ENCODE data around the gene TEX9.
"Not testable (repeated sequence)": the region's sequence is repeated elsewhere in the genome, so short reads cannot be mapped to it uniquely, and the experiment has no call there.

TEX9 gene

GRCh38 chr15:56365075-56365711, at the start of gene TEX9:
Gene TEX9, plus strand, starts transcription at chr15:56365426. Its CDS starts 25 bp downstream, at chr15:56365451.
- peak; percentile 48 to 79 for DNase-seq (ENCODE audit: low read depth in 2 of 2)

DNA sequence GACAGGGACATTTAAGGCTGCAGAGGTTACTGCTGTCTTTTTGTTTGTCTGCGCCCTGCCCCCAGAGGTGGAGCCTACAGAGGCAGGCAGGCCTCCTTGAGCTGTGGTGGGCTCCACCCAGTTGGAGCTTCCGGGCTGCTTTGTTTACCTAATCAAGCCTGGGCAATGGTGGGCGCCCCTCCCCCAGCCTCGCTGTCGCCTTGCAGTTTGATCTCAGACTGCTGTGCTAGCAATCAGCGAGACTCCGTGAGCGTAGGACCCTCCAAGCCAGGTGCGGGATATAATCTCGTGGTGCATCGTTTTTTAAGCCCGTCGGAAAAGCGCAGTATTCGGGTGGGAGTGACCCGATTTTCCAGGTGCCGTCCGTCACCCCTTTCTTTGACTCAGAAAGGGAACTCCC, 48.7 kb upstream of the TEX9 start:
- not testable (repeated sequence) for DNase-seq (ENCODE audit: low read depth in 2 of 2)

- DNase-seq (ENCODE audit: low read depth in 2 of 2), result no peak
These were observed 44.9 kb upstream of the TEX9 start for GRCh38 chr15:56320316-56320715.

DNA sequence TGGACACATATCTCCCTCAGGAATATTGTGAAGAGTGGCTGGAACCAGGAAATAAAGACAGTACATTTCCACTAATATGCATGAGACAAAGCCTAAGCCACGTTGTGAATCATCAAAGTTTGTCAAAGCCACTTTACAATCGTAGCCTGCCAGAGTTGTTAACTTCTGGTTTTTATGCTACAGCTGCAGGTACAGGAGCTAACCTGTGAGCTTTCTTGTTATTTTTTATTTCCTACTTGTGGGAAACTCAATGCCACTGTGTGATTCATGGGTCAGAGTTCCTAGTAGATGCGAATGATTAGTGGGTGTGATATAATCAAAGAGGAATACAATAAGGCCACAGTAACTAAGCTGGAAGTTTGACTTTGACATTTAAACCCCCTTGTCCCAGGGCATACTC, 44.4 kb upstream of the TEX9 start:
- DNase-seq (ENCODE audit: low read depth in 2 of 2), result no peak

- no peak for DNase-seq (ENCODE audit: low read depth in 2 of 2)
These were observed 42.8 kb upstream of the TEX9 start for GRCh38 chr15:56322444-56322843.

DNA sequence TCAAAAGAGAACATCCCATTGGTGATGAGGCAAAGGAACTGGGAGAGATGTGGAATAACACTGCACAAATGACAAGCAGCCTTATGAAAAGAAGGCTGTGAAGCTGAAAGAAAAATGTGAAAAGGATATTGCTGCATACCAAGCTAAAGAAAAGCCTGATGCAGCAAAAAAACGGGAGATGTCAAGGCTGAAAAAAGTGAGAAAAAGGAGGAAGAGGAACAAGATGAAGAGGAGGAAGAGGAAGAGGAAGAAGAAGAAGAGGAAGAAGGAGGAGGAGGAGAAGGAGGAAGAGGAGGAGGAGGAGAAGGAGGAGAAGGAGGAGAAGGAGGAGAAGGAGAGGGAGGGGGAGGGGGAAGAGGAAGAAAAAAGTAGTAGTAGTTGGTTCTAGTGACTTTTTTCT, 41.8 kb upstream of the TEX9 start:
- DNase-seq (ENCODE audit: low read depth in 2 of 2), result no peak

- DNase-seq (ENCODE audit: low read depth in 2 of 2), result no peak
These were observed 40.0 kb upstream of the TEX9 start for GRCh38 chr15:56325186-56325585.

GRCh38 chr15:56327721-56328502, 37.3 kb upstream of the TEX9 start:
- no peak for DNase-seq (ENCODE audit: low read depth in 2 of 2)

DNA sequence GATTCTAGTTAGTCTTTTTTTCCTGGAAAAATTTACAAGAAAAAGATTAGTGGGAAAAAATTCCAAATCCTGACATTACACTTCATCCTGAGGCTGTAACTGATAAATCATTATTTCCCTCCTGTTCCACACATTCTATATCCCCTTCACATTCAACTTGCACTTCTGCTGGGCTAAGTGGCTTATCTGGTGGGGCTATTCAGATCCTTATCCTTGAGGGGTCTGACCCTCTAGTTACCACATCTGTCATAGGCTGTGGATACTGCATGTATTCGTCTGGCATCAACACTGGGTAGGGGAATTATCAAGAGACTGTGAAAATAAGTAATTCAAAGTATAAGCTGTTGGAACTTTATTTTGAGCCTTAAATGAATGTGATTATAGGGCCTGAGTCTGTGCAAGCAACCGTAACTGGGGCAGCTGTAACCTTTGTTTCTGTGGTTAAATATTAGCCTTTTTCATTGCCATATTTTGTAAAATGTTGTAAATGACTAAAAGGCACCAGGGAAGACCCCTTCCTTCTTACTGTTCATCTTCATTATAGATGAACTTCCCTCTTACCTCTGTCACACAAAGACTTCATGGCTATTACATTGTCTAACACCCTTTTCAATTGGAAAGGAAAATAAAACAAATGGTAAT, 28.0 kb upstream of the TEX9 start:
- no peak for DNase-seq (ENCODE audit: low read depth in 2 of 2)

- no peak for DNase-seq (ENCODE audit: low read depth in 2 of 2)
These were observed 25.6 kb upstream of the TEX9 start for GRCh38 chr15:56339594-56339993.

- no peak for DNase-seq (ENCODE audit: low read depth in 2 of 2)
These were observed 24.0 kb upstream of the TEX9 start for GRCh38 chr15:56341201-56341600.

GRCh38 chr15:56342653-56343052, 22.6 kb upstream of the TEX9 start:
- DNase-seq (ENCODE audit: low read depth in 2 of 2), result no peak

DNA sequence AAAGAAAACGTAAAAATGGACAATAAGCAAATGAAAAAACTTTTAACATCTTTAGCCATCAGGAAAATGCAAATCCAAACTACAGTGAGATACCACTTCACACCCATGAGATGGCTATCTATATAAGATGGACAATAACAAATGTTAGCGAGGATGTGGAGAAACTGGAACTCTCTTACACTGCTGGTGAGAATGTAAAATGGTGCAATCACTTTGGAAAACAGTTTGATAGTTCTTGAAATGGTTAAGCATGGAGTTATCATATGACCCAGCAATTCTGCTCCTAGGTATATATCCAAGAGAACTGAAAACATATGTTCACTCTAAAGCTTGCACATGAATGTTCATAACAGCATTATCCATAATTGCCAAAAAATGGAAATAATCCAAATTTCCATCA, 21.3 kb upstream of the TEX9 start:
- no peak for DNase-seq (ENCODE audit: low read depth in 2 of 2)

DNA sequence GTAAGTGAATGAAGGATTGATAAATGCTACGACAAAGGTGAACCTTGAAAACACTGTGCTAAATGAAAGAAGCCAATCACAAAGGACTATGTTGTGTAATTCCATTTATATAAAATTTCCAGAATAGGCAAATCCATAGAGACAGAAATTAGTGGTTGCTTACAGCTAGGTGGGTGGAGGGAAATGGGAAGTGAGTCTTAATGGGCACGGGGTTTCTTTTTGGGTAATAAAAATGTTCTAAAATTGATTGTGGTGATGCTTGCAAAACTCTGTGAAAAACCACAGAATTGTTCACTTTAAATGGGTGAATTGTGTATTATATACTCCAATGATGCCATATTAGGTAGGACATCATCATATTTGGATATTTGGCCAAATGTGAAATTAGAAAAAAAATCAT, 20.9 kb upstream of the TEX9 start:
- no peak for DNase-seq (ENCODE audit: low read depth in 2 of 2)

DNA sequence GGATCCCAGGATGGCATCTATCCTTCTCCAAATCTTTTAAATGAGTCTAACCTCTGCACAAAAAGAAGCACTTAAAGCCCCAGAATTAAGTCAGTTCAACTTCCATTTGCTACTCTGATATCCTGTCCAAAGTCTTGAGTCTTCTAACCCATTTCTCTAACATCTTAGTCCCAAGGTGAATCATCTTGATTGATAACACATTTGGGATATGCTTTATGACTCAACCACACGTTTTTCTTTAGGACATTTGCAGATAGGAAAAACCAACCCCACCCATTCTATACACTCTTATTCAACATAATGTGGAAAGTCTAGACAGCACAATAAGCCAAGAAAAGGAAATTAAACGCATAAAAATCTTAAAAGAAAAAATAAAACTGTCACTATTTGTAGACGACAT, 18.8 kb upstream of the TEX9 start:
- no peak for DNase-seq (ENCODE audit: low read depth in 2 of 2)

DNA sequence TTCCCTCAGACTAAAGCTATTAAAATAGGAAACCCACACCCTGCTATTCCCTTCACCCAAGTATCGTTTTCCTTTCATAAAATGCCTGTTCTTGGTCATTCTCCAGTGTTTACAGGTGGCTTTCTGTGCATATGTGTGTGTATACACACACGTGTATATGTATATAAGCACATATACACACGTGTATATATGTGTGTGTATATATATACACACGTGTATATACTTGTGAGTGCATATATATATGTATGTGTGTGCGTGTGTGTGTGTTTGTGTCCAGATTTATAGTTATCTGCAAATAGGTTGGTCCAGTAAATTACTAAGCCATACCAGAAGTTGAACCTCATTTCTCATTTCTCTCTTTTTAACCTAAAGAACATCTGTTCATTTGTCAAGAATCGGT, 15.7 kb upstream of the TEX9 start:
- DNase-seq (ENCODE audit: low read depth in 2 of 2), result no peak

- DNase-seq (ENCODE audit: low read depth in 2 of 2), result no peak
These were observed 13.9 kb upstream of the TEX9 start for GRCh38 chr15:56351353-56351752.

- no peak for DNase-seq (ENCODE audit: low read depth in 2 of 2)
These were observed 13.2 kb upstream of the TEX9 start for GRCh38 chr15:56351957-56352506.

- no peak for DNase-seq (ENCODE audit: low read depth in 2 of 2)
These were observed 12.1 kb upstream of the TEX9 start for GRCh38 chr15:56353119-56353518.

DNA sequence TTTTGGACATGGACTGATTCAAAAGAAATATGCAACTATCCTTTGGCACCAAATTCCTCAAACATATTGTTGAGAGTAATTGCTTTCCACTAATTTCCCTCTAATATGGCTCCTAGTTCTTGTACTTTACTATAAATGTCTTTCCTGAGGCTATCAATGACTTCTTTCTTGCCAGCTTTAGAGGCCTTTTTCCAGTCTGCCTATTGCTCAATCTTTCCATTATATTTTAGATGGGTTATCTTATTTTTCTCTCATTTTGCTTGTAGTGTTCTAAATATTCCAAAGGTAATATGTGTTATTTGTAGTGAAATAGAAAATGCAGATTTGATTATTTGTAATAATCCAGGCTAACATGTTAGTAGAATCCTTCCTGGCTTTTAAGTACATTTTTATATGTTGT, 11.5 kb upstream of the TEX9 start:
- DNase-seq (ENCODE audit: low read depth in 2 of 2), result no peak

GRCh38 chr15:56356616-56357015, 8.6 kb upstream of the TEX9 start:
- no peak for DNase-seq (ENCODE audit: low read depth in 2 of 2)

DNA sequence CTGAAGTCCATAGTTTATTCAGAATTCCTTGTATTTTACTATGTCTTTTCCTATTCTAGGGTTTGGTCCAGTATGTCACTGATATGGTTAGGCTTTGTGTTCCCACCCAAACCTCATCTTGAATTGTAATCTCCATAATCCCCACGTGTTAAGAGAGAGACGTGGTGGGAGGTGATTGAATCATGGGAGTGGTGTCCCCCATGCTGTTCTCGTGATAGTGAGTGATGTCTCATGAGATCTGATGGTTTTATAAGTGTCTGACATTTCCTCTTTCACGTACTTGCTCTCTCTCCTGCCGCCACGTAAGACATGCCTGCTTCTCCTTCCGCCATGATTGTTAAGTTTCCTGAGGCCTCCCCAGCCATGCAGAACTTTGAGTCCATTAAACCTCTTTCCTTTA, 6.6 kb upstream of the TEX9 start:
- DNase-seq (ENCODE audit: low read depth in 2 of 2), result no peak

DNA sequence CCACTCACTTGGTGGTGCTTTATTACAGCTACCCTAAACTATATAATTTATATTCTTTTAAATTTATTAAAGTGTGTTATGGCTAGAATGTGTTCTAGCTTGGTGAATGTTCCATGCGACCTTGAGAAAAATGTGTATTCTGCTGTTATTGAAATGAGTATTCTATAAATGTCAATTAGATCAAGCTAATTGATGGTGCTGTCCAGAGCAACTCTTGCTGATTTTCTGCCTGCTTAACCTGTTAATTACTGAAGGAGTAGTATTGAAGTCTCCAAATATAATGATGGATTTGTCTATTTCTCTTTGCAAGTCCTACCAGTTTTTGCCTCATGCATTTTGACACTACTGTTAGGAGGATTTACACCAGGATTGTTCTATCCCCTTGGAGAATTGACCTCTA, 3.2 kb upstream of the TEX9 start:
- no peak for DNase-seq (ENCODE audit: low read depth in 2 of 2)
